ENCODE results near the gene CNPY3.

The CNPY3 gene

DNA sequence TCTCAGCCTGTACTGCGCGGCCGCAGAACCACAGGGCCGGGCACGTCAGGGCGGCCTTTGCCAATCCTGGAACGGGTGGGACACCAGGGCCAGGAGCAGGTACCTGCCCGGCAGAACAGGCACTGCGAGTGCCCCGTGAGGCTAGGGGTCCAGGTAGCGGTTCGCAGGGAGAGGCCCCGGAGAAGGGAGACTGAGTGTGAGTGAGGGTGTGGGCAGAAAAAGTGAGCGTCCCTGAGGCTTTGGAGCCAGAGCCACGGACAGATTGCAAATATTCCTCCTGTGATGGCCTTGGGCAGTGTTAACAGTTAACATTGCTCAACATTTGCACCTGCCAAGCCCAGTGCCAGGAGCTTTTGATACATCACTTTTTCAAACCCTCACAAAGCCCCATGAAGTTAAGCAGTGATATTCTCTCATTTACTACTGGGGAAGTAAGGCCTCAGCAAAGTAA is 31.8 kb downstream of the CNPY3 start:
- DNase-seq, result no peak

DNA sequence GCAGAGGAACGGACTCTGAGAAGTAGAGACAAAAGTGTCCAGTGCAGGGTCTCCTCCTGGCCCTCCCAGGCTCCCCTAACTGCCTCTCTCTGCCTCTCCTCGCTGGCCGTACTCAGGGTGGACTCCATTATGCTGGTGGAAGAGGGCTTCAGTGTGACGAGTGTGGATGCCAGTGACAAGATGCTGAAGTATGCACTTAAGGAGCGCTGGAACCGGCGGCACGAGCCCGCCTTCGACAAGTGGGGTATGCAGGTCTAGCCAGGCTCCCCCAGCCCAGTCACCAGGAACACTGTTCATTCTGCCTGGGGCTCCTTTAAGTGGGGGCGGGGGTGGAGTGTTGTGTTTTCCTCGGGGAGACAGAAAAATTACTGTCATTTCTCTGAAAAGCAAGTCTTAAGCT is 32.8 kb downstream of the CNPY3 start:
- no peak for DNase-seq

DNA sequence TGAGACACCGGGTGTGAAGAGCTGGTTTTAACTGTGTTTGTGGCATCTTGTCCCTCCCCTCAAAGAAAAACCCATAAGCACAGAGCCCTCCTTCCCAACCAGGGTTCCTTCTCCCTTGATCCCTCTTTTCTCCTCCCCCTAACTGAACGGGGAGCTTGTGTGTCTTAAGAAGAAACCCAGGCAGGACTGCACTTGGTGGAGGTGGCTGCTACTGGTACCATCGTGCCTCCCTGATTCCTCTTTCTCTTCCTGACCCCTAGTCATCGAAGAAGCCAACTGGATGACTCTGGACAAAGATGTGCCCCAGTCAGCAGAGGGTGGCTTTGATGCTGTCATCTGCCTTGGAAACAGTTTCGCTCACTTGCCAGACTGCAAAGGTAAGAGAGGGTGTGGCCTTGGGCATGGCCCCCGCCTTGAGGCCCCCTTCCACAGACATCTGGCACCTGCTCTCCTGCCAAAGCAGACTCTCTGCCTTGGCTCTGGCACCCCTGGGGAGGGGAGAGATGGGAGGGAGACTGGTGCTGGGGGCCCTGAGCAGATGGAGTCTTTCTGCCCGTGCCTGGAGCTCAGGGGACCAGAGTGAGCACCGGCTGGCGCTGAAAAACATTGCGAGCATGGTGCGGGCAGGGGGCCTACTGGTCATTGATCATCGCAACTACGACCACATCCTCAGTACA is 33.4 kb downstream of the CNPY3 start:
- DNase-seq, result no peak

- DNase-seq, result no peak
Measured at GRCh38 chr6:42963179-42963854, 34.0 kb downstream of the CNPY3 start.

DNA sequence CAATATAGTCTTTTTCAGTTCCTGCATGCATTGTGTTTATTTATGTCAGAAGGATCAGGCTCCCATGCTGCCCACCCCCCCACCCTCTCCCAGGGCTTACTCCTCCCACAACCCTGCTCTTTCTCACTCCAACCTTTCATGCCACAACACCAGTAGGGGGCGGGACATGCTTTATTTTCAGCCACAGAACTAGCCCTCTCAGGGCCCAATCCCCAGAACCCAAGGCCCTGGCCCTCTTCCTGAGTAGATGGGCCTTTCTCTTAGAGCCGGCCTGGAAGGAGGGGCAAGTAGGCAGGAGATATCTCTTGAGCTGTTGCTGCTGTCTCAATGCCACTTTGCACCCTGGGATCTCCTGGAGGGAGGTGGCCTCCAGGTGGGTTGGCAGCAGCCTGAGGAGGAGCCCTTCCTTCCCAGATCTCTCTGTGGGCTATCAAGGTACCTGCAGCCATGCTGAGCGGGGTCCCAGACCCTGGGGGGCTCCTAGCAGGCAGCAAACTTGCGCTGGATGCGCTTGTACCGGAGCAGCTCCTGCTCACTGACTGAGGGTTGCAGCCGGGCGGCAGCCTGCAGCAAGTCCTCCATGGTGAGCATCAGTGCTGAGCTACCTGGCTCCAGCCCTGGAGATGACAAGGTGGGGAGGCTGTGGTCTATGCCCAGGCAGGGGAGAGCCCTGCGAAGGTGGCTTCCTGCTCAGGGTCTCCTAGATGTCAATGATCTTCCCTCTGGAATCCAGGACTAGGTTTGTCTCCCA is 34.8 kb downstream of the CNPY3 start:
- peak; percentile 30 to 55 for DNase-seq

- DNase-seq, result no peak
Measured at GRCh38 chr6:42966571-42966970, 37.3 kb downstream of the CNPY3 start.

DNA sequence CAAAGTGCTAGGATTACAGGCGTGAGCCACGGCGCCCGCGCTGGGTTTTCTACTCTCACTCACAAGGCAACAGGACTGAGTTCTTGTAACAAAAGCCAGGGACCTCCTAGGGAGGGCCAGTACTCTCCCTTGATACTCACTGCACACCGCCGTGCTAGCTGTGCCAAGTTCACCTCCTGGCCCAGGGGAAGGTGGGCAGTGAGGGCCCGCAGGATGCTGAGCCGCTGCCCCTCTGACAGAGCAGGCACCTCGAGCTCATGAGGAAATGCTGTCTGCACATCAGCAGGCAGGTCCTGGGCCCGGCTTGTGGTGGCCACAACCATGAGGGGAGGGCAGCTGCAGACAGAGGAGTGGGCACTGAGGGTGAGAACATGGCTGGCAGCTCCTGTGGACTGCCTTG is 37.9 kb downstream of the CNPY3 start:
- DNase-seq, result no peak

- no peak for DNase-seq
Measured at GRCh38 chr6:42968126-42968701, 38.9 kb downstream of the CNPY3 start.

DNA sequence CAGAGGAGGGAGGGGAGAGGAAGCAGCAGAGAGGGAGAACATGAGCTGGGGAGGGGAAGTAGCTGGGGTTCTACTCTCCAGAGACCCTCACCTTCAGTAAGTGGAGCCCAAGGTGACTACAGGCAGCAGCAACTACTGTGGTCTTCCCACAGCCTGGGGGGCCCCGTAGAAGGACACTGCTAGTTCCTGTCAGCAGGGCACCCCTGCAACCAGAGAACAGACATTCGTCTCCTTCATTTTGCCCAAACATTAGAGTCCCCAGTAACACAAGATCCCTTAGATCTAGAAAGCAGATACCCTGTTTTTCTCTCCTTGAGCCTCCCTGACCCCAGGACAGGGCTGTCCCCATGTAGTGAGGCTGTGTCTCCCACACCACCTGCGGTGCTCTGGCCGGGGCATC is 39.5 kb downstream of the CNPY3 start:
- DNase-seq, result no peak

DNA sequence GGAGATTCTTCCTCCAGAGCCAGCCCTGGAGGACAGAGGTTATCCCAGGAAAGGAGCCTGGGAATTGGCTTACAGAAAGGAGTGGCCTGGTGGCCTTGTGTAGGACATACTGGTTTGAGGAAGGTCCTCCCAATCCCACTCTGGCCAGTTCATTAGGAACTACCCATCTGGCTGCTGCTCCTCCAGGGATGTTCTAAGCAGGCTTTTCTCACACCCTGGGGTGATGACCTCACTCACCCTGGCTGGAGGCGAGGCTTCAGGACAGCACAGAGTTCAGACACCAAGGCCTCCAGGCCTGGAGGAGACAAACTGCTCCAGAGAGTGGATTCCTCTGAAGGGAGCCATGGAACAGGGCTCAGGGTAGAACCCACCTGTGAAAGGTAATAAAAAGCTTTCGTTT is 40.2 kb downstream of the CNPY3 start:
- DNase-seq, result no peak

DNA sequence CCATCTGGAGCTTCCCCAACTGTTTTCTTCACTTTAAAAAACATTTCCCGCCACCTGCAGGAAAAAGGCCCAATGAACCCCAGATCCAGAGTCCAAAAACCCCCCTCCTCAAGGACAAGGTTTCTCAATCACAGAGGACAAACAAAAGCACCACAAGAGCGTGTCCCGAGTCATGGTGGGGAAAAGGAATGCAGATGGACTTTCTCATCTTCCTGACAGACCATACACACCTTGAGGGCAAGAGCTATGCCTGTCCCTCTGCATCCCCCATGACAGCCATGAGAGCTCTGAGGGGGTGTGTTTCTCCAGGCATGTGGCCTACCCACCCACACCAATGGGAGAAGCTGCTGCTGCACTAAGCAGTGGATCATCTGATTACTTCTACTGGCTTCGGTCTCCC is 40.7 kb downstream of the CNPY3 start:
- no peak for DNase-seq

DNA sequence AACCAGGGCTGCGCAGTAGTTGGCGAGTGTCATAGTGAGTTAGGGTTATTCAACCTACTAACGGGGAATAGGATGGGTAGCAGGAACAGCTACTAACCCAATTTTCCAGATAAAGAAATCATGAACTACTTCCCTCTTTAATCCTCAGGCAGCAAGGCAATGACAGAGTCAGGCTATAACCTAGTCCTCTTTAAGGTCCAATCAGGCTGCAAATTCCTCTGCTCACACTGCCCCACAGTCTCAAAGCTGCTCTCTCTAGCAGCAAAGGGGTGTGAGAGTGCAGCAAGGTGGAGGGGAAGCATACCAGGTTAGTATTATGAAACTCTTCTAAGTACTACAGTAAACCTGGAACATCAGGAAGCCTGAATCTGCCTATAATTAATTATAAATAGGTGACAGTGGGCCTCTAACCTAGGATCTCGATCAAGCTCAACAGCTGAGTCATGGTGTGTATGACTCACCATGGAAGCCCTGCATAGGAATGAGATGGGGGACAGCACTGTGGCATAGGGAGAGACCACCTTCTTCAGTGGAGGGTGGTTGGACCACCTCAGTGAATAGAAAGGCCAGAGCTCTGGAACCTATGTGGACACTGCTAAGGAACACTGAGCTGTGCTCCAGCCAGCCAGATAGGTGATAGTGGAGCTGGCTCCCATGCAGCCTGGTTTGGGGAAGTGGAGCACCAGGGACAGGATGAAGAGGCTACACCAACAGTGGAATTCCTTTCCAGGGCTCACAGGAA is 41.8 kb downstream of the CNPY3 start:
- no peak for DNase-seq

DNA sequence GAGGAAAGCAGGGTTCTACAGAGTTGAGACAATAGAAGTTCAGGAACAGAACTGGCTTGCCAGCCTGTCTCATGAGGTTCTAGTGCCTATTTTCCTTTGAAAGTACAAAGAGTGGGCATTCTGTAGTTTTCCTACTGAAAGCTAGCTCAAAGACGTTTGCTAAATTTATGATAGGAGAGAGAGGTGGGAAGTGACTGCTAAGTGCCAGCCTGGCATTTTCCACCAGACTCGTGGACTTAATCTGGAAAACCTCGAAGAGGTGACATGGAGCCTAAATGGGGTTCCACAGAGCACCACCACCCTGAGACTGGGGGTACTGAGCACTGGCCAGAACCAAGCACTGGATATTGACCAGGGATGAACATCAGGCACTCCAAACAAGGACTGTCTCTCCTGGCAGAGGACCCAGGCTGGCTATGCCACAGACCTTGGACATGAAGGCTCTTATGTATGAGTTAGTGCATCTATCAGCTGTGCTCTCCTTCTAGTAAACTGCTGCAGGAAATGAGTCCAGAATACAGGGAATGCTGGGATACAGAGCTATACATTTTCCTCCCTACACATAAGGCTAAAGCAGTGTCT is 42.6 kb downstream of the CNPY3 start:
- no peak for DNase-seq

GRCh38 chr6:42973926-42974325 is 44.6 kb downstream of the CNPY3 start:
- DNase-seq, result no peak

- no peak for DNase-seq
Measured at GRCh38 chr6:42974919-42975505, 45.7 kb downstream of the CNPY3 start.

DNA sequence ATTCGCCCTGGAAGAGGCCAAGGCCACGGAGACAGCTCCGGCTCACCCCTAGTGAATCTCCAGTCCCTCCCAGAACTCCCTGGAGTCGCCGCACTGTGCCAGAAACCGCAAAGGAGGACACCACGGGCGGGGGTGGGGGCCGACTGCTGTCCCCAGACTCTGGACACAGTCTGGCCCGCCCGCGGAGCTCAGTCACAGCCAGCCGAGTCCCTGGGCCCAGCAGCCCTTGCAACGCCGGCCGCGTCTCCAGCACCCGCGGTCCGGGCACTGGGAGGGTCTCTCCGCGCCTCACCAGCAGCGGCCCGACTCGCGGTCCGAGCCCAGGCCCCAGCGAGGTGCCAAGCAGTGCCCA is 49.2 kb downstream of the CNPY3 start:
- DNase-seq, result no peak

- DNase-seq, result peak; percentile 94 to 95
Measured at GRCh38 chr6:42978839-42979522, 49.7 kb downstream of the CNPY3 start, which contains the start of gene PEX6. PEX6 (minus strand) TSS chr6:42979181; CDS start chr6:42979150, 31 bp downstream.

DNA sequence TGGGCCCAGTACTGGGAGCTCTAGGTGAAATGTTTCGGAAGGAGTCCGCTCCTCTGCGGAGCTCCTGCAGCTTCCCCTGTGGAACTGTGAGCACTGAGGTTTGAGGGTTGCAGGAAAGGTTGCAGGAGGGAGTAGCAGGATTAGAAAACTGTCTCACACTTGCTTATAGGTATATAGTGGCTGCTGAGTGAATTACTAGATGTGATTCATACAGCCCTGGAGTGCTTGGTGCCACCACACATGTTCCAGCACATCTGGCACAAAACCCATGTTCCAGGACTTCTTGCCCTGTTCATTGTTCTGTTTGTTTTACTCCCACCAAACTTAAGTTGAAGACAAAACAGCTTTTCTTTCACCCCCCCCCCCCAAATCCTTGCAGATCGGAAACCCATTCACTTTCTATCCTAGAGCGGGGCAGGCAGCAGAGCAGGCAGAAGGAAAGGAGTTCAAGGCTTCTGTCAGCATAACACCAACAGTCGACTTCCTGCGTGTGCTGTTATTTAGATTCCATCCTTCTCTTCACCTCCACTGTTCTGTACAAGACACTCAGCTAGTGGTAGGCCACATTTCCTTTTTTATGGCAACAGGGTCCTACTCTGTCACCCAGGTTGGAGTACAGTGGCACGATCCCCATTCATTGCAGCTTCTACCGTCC is 50.4 kb downstream of the CNPY3 start:
- peak in 1 of 2 donors; percentile 40 for DNase-seq

DNA sequence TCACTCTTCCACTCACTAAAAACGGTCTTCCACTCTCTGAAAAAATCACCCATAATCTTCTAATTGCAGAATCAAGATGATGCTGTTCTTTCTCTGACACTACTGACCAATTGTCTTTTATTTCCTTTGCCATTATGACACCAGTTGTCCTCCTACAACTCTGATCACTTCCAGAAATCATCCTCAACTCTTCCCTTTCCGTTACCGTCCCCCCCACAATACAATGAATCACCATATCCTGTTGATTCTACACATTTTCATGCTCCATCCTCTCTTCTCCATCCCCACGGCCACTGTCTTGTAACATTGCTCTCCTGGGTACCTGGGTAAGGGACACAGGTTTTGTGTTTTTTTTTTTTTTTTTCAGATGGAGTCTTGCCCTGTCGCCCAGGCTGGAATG is 52.6 kb downstream of the CNPY3 start:
- no peak for DNase-seq

DNA sequence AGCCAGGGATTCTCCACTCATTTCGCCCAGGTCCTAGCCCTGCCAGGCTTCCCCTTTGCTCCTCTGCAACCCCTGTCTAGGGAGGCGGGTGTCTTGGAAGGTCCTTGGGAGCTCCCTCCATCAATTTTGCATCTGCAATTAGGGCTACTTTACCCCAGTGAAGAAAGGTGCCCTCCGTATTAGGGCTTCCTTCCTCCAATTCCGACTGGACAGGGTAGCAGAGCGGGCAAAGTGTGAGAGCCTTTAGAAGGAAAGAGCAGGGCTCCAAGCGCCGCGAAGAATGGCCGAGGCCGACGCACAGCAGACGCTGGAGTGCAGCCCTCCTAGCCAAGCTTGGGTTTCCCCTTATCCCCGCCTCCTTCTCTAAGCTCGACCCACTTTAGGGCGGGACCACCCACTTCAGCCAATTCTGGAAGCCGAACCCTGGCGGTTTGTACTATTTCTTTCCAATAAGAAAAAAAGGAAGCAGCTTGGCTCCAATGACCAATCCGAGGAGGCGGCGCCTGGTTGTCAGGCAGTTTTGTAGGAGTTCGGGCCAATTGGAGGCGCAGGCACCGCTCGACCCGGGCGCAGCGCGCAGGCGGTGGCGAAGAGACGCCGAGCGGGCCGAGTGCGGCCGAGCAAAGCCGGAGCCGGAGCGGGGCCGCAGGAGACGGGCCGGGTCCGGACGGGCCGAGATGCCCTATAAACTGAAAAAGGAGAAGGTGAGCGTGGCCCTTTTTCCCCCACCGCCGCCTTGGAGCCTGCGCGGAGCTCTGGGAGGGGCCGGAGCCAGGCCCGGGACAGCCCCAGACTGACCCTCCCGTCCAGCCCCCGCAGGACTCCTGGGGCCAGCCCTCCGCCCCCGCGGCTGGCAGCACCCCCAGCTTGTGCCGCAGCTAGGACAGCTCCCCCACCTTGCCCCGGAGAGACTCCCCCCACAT is 55.0 kb downstream of the CNPY3 start, which contains the start of gene PPP2R5D:
Gene PPP2R5D (plus strand): TSS at position 570 of the 923 bp plus-strand sequence. CDS start 108 bp downstream, at position 678.
- peak; percentile 98 to 99 for DNase-seq
